Urothelium cell line (cell line): ENCODE data around the gene CFAP61.

Experiments used
- DNase-seq: peaks from one replicate; pipeline ENCODE4 v3.0.0; 2011; ENCODE audit warnings: low spot score, mixed read lengths
- FAIRE-seq: peaks from 2 replicates; lab custom pipeline; 2011; peaks lifted over from hg19 to GRCh38; lab: Jason Lieb, UNC

Gene CFAP61

DNA sequence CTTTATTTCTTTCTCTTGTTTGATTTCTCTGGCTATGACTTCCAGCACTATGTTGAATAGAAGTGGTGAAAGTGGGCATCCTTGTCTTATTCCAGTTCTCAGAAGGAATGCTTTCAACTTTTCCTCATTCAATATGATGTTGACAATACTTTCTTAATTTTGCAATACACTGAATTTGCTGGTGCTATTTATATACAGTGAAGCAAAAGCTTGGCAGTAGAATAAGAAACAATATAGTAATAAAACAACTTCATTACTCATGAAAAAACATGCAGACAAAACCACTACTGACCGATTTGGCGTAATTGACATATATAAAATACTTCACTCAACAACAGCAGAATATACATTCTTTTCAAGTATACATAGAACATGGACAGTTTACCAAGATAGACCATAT lies 96.4 kb downstream of the CFAP61 start:
- DNase-seq (no peak), FAIRE-seq (no peak)

- no peak for FAIRE-seq
- no peak for DNase-seq
Observed at GRCh38 chr20:20150241-20150640, 97.9 kb downstream of the CFAP61 start.

DNA sequence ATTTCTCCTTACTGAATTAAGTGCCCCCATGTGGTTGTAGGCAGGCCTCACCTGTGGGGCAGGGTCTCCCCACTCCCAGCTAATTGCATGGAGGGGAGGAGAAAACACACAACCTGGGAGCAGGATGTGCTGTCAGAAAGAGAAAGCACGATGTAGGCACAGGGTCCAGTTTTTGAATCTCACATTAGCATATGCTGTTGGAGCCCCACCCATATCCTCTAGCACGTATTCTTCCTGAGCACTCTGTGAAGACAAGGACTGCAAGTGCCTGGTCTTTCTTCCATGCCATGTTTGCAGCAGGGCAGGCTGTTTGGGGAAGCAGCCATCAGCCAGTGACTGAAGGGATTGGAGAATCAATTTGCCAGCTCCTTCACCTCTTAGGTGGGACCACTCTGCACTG lies 108.2 kb downstream of the CFAP61 start:
- no peak for FAIRE-seq
- no peak for DNase-seq

- no peak for FAIRE-seq
- DNase-seq, result no peak
Observed at GRCh38 chr20:20161611-20162010, 109.3 kb downstream of the CFAP61 start.

DNA sequence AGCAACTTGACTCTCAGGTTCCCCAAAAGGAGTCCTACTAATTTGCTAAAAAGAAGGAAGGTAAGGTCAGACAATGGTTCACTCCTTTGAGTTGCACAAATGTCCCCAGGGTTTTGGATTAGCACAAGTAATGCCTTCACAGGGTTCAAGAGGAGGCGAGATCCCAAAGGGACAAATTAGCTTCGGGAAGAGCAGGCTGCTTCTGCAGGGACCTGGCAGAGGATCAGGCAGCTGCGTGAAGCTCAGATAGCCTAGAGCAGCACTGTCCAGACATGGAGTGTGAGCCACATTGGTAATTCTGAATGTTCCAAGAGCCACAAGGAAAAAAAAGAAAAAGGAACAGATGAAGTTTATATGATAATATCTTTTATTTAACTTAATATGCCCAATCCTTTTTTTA lies 115.4 kb downstream of the CFAP61 start:
- DNase-seq, result no peak
- FAIRE-seq, result no peak

DNA sequence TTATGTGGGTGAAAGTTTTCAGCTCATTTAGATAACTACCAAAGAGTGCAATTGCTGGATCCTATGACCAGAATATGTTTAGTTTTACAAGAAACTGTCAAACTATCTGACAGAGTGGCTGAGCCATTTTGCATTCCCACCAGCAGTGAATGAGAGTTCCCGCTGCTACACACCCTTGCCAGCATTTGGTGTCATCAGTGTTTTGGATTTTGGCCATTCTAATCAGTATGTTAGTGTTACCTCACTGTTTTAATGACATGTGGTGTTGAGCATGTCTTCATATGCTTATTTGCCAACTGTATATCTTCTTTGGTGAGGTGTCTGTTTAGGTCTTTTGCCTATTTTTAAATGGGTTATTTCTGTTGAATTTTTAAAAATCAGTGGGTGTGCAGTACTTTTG lies 120.9 kb downstream of the CFAP61 start:
- FAIRE-seq (no peak), DNase-seq (no peak)

DNA sequence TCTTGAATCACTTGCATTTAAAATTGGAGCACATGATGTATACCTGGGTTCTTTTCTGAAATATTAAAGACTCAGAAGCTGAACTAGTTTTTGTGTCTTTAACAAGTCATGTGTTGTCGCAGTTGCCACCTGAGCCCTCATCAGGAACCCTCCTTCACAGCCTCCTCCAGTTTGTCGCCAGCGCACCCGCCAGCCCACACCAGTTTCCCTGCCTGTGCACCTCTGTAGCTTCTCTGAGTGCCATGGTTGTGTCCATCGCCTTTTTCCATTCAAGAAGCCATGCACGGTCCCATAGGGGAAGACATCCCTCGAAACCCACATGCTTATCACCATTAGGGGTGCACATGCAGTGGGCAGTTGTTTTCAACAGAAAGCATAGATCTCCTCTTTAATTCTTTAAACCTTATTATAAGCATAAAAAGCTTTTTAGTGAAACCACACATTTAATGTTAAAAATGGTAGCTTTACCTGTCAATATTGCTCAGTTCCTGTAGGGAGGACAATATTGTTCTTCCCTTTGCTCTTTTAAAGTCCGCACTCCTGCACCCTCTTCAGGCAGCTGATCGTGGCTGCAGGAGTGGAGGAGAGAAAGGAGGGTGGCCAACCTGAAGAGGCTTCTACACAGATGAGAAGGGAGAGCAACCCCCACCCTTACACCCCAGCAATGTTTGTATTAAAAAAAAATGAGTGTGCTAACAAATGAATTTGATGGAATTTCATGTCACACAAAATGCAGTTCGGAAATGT lies 121.9 kb downstream of the CFAP61 start:
- FAIRE-seq (no peak), DNase-seq (no peak)

DNA sequence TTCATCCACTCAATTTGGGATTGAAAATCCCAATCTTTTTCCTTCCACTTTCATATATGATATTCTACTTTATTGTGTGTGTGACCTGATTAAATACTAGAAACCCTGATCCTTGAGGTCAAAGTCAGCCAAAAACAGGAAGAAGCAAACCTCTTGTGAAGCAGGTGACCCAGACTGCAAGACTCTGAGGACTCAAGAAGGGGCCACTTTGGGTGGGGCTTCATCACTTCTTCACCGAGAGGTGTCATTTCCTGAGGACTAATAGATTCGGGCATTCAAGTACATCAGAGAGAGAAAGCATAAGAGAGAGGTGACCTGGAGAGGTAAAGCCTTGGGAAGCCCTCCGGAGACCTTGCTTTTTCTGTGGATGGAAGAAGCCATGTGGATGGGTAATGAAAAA lies 129.0 kb downstream of the CFAP61 start:
- FAIRE-seq (no peak), DNase-seq (no peak)

DNA sequence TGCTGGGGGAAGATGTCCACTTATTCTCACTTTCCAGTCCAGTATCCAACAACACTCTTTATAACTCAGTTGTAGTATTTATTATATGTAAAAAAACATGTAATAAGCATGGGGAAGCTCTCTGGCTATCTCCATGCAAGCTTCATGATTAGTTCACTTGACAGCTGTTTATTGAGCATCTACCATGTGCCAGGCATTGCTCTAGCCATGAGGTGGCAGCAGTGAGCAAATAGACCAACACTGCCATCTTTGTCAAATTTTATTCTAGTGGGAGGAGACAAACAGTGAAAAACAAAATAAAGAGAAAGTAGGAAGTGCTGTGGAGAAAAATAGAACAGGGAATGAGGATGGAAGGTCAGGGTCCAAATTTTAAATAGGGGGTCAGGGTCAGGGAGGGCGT lies 131.8 kb downstream of the CFAP61 start:
- FAIRE-seq (no peak), DNase-seq (no peak)

- no peak for DNase-seq
- FAIRE-seq, result no peak
Observed at GRCh38 chr20:20184706-20185105, 132.4 kb downstream of the CFAP61 start.

DNA sequence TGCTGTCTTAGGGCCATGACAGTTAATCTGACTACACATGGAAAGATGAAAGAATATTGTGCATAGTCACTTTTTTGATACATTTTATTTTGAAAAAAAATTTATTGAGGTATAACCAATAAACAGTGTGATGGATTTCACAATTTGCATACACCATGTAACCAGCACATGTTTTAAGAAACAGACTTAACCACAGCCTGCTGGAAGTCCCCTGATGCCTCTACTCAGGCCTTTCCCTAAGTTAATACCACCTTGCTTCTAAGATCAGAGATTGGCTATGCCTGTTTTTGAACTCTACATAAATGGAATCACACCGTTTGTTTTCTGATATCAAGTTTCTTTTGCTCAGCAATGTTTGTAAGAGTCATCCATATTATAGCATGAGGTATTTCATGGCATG lies 136.3 kb downstream of the CFAP61 start:
- FAIRE-seq, result no peak
- DNase-seq, result no peak

DNA sequence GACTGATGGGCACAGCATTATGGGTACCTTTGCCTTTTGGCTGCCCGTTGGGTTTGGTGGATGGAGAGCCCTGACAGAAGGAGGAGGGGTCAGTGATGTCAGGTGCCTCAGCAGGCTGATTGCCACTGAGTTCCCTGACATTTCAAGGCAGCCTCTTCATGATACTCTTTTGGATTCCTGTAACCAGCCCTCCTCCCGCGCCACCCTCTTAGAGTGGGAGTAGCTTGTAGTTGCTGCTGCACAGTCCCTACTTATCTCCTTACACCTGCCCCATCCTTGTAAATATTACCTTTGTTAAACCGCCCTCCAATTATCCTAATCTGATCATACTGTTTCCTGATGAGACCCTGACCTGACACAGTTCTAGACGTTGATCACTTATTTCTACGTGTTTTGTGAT lies 140.0 kb downstream of the CFAP61 start:
- FAIRE-seq (no peak), DNase-seq (no peak)

DNA sequence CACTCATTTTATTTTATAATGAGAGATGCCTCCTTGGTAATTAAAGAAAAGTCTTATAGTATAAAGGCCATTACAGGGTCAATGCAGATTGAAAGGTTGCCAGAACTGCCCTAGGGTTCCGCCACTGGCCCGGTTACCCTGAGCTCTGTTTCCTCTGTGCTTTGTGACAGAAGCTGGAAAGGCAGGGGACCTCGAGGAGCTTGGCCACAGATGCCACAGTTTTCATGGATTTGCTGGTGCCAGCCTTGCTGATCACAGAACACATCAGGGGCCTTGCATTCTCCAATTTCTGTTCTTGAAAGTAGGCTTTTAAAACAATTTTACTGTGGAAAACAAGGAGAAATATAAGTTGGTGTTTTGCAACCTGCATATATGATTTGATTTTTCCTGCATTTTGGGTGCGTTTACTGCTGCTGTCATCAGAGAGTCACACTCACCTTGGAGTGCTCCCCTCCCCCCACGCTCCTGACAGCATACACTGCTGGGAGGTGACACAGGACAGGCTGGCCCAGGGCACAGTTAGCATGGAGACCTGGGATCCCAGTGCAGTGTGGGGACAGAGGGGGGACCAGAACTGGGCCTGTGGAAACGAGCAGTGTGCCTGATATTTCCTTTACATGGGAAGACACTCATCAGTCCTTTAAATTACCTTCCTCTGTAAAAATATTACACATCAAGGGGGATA lies 142.8 kb downstream of the CFAP61 start:
- DNase-seq (no peak), FAIRE-seq (no peak)

DNA sequence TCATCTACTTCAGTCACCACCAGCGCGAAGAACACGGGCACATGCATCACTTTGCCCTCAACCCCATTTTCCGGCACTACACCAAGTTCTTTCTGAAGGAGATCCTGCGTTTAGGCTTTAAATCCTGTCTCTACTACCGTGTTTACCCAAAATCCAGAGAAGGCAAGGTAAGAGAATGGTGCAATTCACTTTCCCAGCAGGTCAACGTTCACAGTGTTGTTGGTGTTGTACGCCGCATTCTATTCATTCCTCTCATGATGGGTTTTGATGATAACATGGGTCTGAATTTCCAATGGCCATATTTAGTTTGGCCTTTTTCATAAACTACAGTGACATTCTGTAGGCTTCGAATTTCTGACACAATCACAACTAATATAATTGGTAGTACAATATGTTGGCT lies 144.3 kb downstream of the CFAP61 start:
- FAIRE-seq (no peak), DNase-seq (no peak)

DNA sequence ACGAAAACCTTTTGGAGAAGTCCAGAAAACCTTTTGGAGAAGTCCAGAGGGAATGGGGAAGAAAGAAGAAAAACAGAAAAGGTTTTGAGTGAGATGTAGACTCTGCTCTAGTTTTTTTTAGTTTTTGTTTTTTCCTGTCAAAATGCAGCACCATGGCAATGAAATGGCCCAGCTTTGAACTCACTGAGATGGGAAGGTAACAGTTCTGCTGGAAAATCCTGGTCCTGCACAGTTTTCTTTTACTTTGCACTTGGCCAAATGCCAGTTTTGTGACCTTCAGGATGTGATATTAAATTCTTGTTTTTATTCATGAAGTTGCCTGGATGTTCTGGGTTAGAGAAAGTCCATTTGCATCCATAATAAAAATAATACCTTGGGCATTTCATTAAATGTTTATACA lies 145.7 kb downstream of the CFAP61 start:
- no peak for FAIRE-seq

DNA sequence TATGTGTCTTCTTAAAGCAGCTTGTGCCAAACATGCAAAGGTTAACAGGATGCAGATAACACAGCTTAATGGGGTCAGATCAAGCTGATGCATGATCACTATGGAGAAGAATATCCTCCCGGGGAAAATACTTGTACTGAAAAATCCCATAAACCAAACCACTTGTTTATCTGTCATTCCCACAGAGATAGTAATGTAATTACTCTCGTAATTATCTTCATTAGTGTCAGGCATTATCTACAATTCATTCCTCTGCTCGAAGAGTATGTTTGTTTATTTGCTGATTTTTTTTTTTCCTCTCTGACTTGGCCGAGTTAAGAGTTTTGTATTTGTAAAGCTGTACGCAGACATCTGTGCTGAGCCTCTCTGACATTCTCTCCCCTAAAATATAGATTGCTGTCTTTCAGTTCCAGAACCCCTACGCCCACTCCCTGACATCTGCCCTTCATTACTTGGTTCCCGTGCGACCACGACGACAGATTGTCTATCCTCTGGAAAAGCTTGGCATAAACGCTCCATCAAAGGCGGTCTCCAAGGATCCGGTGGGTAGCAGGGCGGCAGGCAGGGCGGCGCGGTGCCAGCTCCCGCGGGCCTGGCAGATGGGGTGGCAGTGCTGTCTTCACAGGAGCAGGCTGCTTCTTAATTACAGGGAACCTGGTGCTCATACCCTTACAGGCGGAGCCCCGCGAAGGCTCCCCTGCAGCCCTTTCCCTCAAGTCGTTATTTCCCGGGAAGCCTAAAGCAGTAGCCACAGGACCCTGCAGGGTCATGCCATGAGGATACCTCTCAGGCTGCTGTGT lies 147.2 kb downstream of the CFAP61 start:
- no peak for FAIRE-seq
- no peak for DNase-seq

More for the DNA sequence above, 145.7 kb downstream of the CFAP61 start:
- no peak for DNase-seq

DNA sequence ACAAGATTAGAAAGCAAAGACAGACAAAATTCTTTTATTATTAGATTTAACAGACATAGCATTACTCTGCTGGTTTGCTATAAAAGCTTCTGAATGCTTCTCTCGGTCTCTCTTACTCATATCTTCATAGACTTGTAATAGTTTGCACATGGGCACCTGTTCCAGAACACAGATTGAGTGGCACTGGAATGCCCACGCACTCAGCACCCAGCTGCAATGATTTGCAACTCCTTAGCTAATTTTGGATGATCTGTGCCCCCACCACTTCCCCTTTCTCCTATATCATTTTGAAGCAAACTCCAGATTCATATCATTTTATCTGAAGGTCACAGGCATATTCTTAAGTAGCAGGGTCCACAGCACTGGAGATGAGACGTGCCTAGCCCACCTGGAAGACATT lies 148.8 kb downstream of the CFAP61 start:
- no peak for DNase-seq

DNA sequence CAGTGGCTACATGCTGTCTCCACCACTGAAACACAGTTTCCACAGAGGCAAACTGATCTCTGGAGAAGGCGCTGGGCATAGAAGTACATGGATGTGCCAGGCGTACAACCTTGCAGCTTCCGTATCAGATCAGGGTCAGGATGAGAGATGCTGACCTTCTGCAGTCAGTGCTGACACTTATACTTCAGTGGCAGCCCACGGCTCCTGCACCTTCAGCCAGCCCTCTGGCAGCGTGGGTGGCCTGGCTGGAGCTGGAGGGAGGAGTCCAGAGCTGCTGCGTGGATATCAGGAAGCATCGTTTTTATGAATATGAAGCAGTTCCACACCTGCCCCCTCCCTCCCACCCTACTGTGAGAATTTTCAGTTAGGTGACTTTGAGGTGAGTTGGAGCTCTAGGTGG lies 149.3 kb downstream of the CFAP61 start:
- no peak for DNase-seq
- FAIRE-seq, result no peak

More for the DNA sequence above, 148.8 kb downstream of the CFAP61 start:
- FAIRE-seq, result no peak

DNA sequence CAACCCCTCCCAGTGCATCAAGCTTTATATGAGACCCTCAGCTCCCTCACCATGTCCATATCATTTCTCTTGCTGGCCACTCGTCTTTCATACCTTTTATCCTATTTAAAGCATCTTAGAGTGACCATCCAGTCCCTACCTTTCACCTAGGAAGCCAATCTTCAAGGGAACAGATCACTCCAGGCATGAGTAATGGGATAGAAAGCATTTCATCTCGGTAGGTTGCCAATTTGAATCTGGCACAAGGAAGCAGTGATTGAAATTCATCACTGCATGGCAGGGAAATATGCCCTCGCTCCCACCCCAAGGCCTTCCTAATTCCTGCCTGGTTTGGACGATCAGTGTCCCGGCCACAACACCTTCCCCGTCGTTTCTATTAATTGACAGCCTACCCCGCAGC lies 150.4 kb downstream of the CFAP61 start:
- no peak for FAIRE-seq
- DNase-seq, result no peak

GRCh38 chr20:20203784-20204183 lies 151.5 kb downstream of the CFAP61 start:
- FAIRE-seq (no peak), DNase-seq (no peak)

GRCh38 chr20:20204256-20204655 lies 151.9 kb downstream of the CFAP61 start:
- DNase-seq, result no peak
- FAIRE-seq, result no peak
